Spleen (tissue), 7 donors: Measurements from ENCODE around the gene TTC31.

Source experiments
- POLR2A ChIP-seq, 3 donors: fragments of 450-650 bp; IDR thresholded peaks; one replicate each; pipeline ENCODE4 v1.5.1; 2017; ENCODE audit warnings: antibody characterized with exemption in 3 of 3, mild to moderate bottlenecking in 1 of 3
- TF ChIP-seq, protein P1 (sequence below), 11 experiments: fragments of 200-600 bp in 7 of 11; fragments of 450-650 bp in 4 of 11; sonication (generic) in 4 of 11; IDR thresholded peaks in 8 of 11; conservative IDR thresholded peaks in 3 of 11; 1 replicate in 7 of 11; 2 replicates in 4 of 11; pipeline versions ENCODE4 v1.4.0 to v1.8.0; 2016 to 2021; ENCODE audit warnings: antibody characterized with exemption in 11 of 11, inconsistent platforms in 4 of 11, mild to moderate bottlenecking in 1 of 11
- donor health status: DM: no; HTN: no; CAD: no; lungs with moderate emphysema.
- donor health status: DM: no; HTN: no; CAD: no.
- donor health status: DM: no; HTN: no; CAD: no.

GRCh38 chr2:74542978-74543377, 60.1 kb downstream of the TTC31 start:
- TF ChIP-seq, protein P1, sequence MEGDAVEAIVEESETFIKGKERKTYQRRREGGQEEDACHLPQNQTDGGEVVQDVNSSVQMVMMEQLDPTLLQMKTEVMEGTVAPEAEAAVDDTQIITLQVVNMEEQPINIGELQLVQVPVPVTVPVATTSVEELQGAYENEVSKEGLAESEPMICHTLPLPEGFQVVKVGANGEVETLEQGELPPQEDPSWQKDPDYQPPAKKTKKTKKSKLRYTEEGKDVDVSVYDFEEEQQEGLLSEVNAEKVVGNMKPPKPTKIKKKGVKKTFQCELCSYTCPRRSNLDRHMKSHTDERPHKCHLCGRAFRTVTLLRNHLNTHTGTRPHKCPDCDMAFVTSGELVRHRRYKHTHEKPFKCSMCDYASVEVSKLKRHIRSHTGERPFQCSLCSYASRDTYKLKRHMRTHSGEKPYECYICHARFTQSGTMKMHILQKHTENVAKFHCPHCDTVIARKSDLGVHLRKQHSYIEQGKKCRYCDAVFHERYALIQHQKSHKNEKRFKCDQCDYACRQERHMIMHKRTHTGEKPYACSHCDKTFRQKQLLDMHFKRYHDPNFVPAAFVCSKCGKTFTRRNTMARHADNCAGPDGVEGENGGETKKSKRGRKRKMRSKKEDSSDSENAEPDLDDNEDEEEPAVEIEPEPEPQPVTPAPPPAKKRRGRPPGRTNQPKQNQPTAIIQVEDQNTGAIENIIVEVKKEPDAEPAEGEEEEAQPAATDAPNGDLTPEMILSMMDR (IDR thresholded peaks at IDR 0.05 in 8 of 11, conservative IDR thresholded peaks at IDR 0.05 in 3 of 11), result no peak
- no peak for TF ChIP-seq POLR2A (IDR thresholded peaks at IDR 0.05)
